NCI-H2196 treated with DMSO at 0.1 percent for 48 hours (cell line): ENCODE measurements around the gene ANKS4B.
"Not testable (repeated sequence)": the region's sequence is repeated elsewhere in the genome, so short reads cannot be mapped to it uniquely, and the experiment has no call there.

ENCODE experiments used
- DNase-seq: peaks from one replicate; lab custom pipeline; 2025; ENCODE audit not compliant: unreplicated experiment; lab: John Stamatoyannopoulos, UW

The ANKS4B gene

GRCh38 chr16:21217121-21217520, 16.4 kb upstream of the ANKS4B start:
- no peak for DNase-seq

GRCh38 chr16:21218153-21218552, 15.3 kb upstream of the ANKS4B start:
- no peak for DNase-seq

- DNase-seq: no peak
Observed at GRCh38 chr16:21219551-21219950, 13.9 kb upstream of the ANKS4B start.

- no peak for DNase-seq
Observed at GRCh38 chr16:21222495-21223337, 10.8 kb upstream of the ANKS4B start.

- DNase-seq: no peak
Observed at GRCh38 chr16:21223787-21224186, 9.7 kb upstream of the ANKS4B start.

- DNase-seq: no peak
Observed at GRCh38 chr16:21224800-21225199, 8.7 kb upstream of the ANKS4B start.

GRCh38 chr16:21226749-21227148, 6.8 kb upstream of the ANKS4B start:
- DNase-seq: no peak

GRCh38 chr16:21227866-21228265, 5.6 kb upstream of the ANKS4B start:
- no peak for DNase-seq

- no peak for DNase-seq
Observed at GRCh38 chr16:21228361-21228872, 5.1 kb upstream of the ANKS4B start.

- no peak for DNase-seq
Observed at GRCh38 chr16:21233045-21233520, 416 bp upstream of the ANKS4B start.

GRCh38 chr16:21235199-21235585, 1.7 kb downstream of the ANKS4B start:
- DNase-seq: no peak

- DNase-seq: no peak
Observed at GRCh38 chr16:21236831-21237230, 3.3 kb downstream of the ANKS4B start.

- DNase-seq: no peak
Observed at GRCh38 chr16:21239646-21240045, 6.1 kb downstream of the ANKS4B start.

- no peak for DNase-seq
Observed at GRCh38 chr16:21242756-21243155, 9.3 kb downstream of the ANKS4B start.

- DNase-seq: no peak
Observed at GRCh38 chr16:21244518-21245215, 11.2 kb downstream of the ANKS4B start.

GRCh38 chr16:21248179-21248578, 14.7 kb downstream of the ANKS4B start:
- not testable (repeated sequence) for DNase-seq

- no peak for DNase-seq
Observed at GRCh38 chr16:21250072-21250923, 16.8 kb downstream of the ANKS4B start.

- DNase-seq: no peak
Observed at GRCh38 chr16:21253470-21253869, 20.0 kb downstream of the ANKS4B start.

- DNase-seq: no peak
Observed at GRCh38 chr16:21256636-21257035, 23.1 kb downstream of the ANKS4B start.

GRCh38 chr16:21257284-21257683, 23.8 kb downstream of the ANKS4B start:
- no peak for DNase-seq
